ENCODE measurements around the gene EPHA5. TPM values are rescaled to one million over a fixed set of nuclear protein-coding genes. Genes with fewer than 3 reads are reported as not detected.

The EPHA5 gene
- polyA plus RNA-seq, 1 donor (not counting 4 experiments of a cell fraction or from before 2014, with no cell fraction given), result not detected

- Histone ChIP-seq H3K79me2 (ENCODE audit: control insufficient read depth, insufficient read depth, low read length) (no peaks in the 10 kb centered on the region), H4K20me1 (ENCODE audit: control insufficient read depth, extremely low read depth, insufficient read depth, low read length) (no peaks in the 10 kb centered on the region), H3K4me2 (ENCODE audit: control insufficient read depth, extremely low read depth, insufficient read depth, low read depth, low read length) (no peak overlapping the region), H3K36me3 (ENCODE audit: control insufficient read depth in 2 of 2, extremely low read depth in 1 of 2, insufficient read depth in 2 of 2, low read length in 2 of 2) (no peaks in the 10 kb centered on the region), H3K27ac (ENCODE audit: control insufficient read depth, insufficient read depth, low read length) (no peak overlapping the region), H2AFZ (ENCODE audit: control insufficient read depth, low read length) (no peak overlapping the region), H3K9me1 (ENCODE audit: control insufficient read depth, extremely low read depth, insufficient read depth, low read length) (no peaks in the 10 kb centered on the region), H3K9me3 (ENCODE audit: control insufficient read depth, low read depth, low read length) (no peaks in the 10 kb centered on the region), H3K4me1 (ENCODE audit: control insufficient read depth, extremely low read depth, insufficient read depth, low read length) (peaks cover 3% of the 10 kb centered on the region), H3K27me3 (ENCODE audit: control insufficient read depth, extremely low read depth, insufficient read depth, low read length) (no peaks in the 10 kb centered on the region), H3K9ac (ENCODE audit: control insufficient read depth, extremely low read depth, insufficient read depth, low read length) (no peak overlapping the region), H3K4me3 (ENCODE audit: control insufficient read depth in 2 of 3, extremely low read depth in 1 of 3, insufficient read depth in 2 of 3, low read depth in 1 of 3, low read length in 3 of 3) (no peak overlapping the region)
- dilution Hi-C loops (cut with MboI; ENCODE audit: extremely low pct_ligation_motif_present, low sequenced_read_pairs), result no loop called here
- TF ChIP-seq CTCF (optimal IDR thresholded peaks at IDR 0.05 in 1 of 3, IDR thresholded peaks at IDR 0.05 in 1 of 3, conservative IDR thresholded peaks at IDR 0.05 in 1 of 3; ENCODE audit: extremely low read depth in 1 of 3, insufficient read depth in 2 of 3, low read length in 3 of 3) (no peak), EZH2 (IDR thresholded peaks at IDR 0.05; ENCODE audit: low read length) (no peak)
- FAIRE-seq, result peak; percentile 44
- peak; percentile 23 for DNase-seq (ENCODE audit: low read depth, low spot score)
Observed at GRCh38 chr4:65508168-65508567, 162.1 kb downstream of the EPHA5 start.

- DNase-seq (ENCODE audit: low read depth, low spot score), result no peak
- TF ChIP-seq EZH2 (IDR thresholded peaks at IDR 0.05; ENCODE audit: low read length) (no peak), CTCF (optimal IDR thresholded peaks at IDR 0.05 in 1 of 3, IDR thresholded peaks at IDR 0.05 in 1 of 3, conservative IDR thresholded peaks at IDR 0.05 in 1 of 3; ENCODE audit: extremely low read depth in 1 of 3, insufficient read depth in 2 of 3, low read length in 3 of 3) (no peak)
- no peak overlapping the region for H2AFZ ChIP-seq (ENCODE audit: control insufficient read depth, low read length)
- H4K20me1 ChIP-seq (ENCODE audit: control insufficient read depth, extremely low read depth, insufficient read depth, low read length), result no peaks in the 10 kb centered on the region
- H3K27ac ChIP-seq (ENCODE audit: control insufficient read depth, insufficient read depth, low read length), result no peak overlapping the region
- H3K27me3 ChIP-seq (ENCODE audit: control insufficient read depth, extremely low read depth, insufficient read depth, low read length), result no peaks in the 10 kb centered on the region
- no peaks in the 10 kb centered on the region for H3K4me1 ChIP-seq (ENCODE audit: control insufficient read depth, extremely low read depth, insufficient read depth, low read length)
- H3K9ac ChIP-seq (ENCODE audit: control insufficient read depth, extremely low read depth, insufficient read depth, low read length), result no peak overlapping the region
- no peaks in the 10 kb centered on the region for H3K9me1 ChIP-seq (ENCODE audit: control insufficient read depth, extremely low read depth, insufficient read depth, low read length)
- dilution Hi-C loops (cut with MboI; ENCODE audit: extremely low pct_ligation_motif_present, low sequenced_read_pairs), result no loop called here
- no peak overlapping the region for H3K4me3 ChIP-seq (ENCODE audit: control insufficient read depth in 2 of 3, extremely low read depth in 1 of 3, insufficient read depth in 2 of 3, low read depth in 1 of 3, low read length in 3 of 3)
- H3K4me2 ChIP-seq (ENCODE audit: control insufficient read depth, extremely low read depth, insufficient read depth, low read depth, low read length), result no peak overlapping the region
- no peaks in the 10 kb centered on the region for H3K79me2 ChIP-seq (ENCODE audit: control insufficient read depth, insufficient read depth, low read length)
- H3K9me3 ChIP-seq (ENCODE audit: control insufficient read depth, low read depth, low read length), result no peaks in the 10 kb centered on the region
- FAIRE-seq, result no peak
- H3K36me3 ChIP-seq (ENCODE audit: control insufficient read depth in 2 of 2, extremely low read depth in 1 of 2, insufficient read depth in 2 of 2, low read length in 2 of 2), result no peaks in the 10 kb centered on the region
Observed at GRCh38 chr4:65502131-65502701, 168.1 kb downstream of the EPHA5 start.

Measured in keratinocyte (primary cell).